ENCODE results near the gene SCGB3A1.

Gene SCGB3A1

GRCh38 chr5:180555168-180555921 is 36.0 kb downstream of the SCGB3A1 start:
- Histone ChIP-seq H3K9ac (ENCODE audit: low read depth in 1 of 2, low read length in 2 of 2) (no peak overlapping the region), H3K36me3 (ENCODE audit: control insufficient read depth in 2 of 2, insufficient read depth in 2 of 2, low read length in 2 of 2) (peaks cover 9 to 18% of the 10 kb centered on the region in 2 donors), H3K27ac (ENCODE audit: low read depth in 2 of 2, low read length in 2 of 2) (no peak overlapping the region), H3K4me1 (ENCODE audit: control insufficient read depth in 2 of 2, insufficient read depth in 2 of 2, low read length in 2 of 2) (no peaks in the 10 kb centered on the region), H3K9me3 (ENCODE audit: control insufficient read depth in 2 of 2, low read length in 2 of 2) (no peaks in the 10 kb centered on the region), H3K4me3 (ENCODE audit: low read length in 2 of 2) (no peak overlapping the region), H3K27me3 (ENCODE audit: control insufficient read depth in 2 of 2, insufficient read depth in 2 of 2, low read length in 2 of 2) (no peaks in the 10 kb centered on the region)

- Histone ChIP-seq H3K36me3 (ENCODE audit: control insufficient read depth in 2 of 2, insufficient read depth in 2 of 2, low read length in 2 of 2) (peaks cover 9 to 21% of the 10 kb centered on the region in 2 donors), H3K9ac (ENCODE audit: low read depth in 1 of 2, low read length in 2 of 2) (no peak overlapping the region), H3K4me3 (ENCODE audit: low read length in 2 of 2) (no peak overlapping the region), H3K27ac (ENCODE audit: low read depth in 2 of 2, low read length in 2 of 2) (no peak overlapping the region), H3K4me1 (ENCODE audit: control insufficient read depth in 2 of 2, insufficient read depth in 2 of 2, low read length in 2 of 2) (no peaks in the 10 kb centered on the region), H3K27me3 (ENCODE audit: control insufficient read depth in 2 of 2, insufficient read depth in 2 of 2, low read length in 2 of 2) (no peaks in the 10 kb centered on the region), H3K9me3 (ENCODE audit: control insufficient read depth in 2 of 2, low read length in 2 of 2) (no peaks in the 10 kb centered on the region)
These were observed 37.8 kb downstream of the SCGB3A1 start for GRCh38 chr5:180553530-180553929.

- Histone ChIP-seq H3K9me3 (ENCODE audit: control insufficient read depth in 2 of 2, low read length in 2 of 2) (no peaks in the 10 kb centered on the region), H3K27me3 (ENCODE audit: control insufficient read depth in 2 of 2, insufficient read depth in 2 of 2, low read length in 2 of 2) (no peaks in the 10 kb centered on the region), H3K4me1 (ENCODE audit: control insufficient read depth in 2 of 2, insufficient read depth in 2 of 2, low read length in 2 of 2) (peaks cover 2% of the 10 kb centered on the region in 2 donors), H3K36me3 (ENCODE audit: control insufficient read depth in 2 of 2, insufficient read depth in 2 of 2, low read length in 2 of 2) (peaks cover 3 to 11% of the 10 kb centered on the region in 2 donors), H3K4me3 (ENCODE audit: low read length in 2 of 2) (no peak overlapping the region), H3K9ac (ENCODE audit: low read depth in 1 of 2, low read length in 2 of 2) (no peak overlapping the region), H3K27ac (ENCODE audit: low read depth in 2 of 2, low read length in 2 of 2) (no peak overlapping the region)
These were observed 42.7 kb downstream of the SCGB3A1 start for GRCh38 chr5:180548563-180548962.

- Histone ChIP-seq H3K9me3 (ENCODE audit: control insufficient read depth in 2 of 2, low read length in 2 of 2) (no peaks in the 10 kb centered on the region), H3K4me3 (ENCODE audit: low read length in 2 of 2) (no peak overlapping the region), H3K27ac (ENCODE audit: low read depth in 2 of 2, low read length in 2 of 2) (no peak overlapping the region), H3K27me3 (ENCODE audit: control insufficient read depth in 2 of 2, insufficient read depth in 2 of 2, low read length in 2 of 2) (no peaks in the 10 kb centered on the region), H3K4me1 (ENCODE audit: control insufficient read depth in 2 of 2, insufficient read depth in 2 of 2, low read length in 2 of 2) (peaks cover 2% of the 10 kb centered on the region in 2 donors), H3K9ac (ENCODE audit: low read depth in 1 of 2, low read length in 2 of 2) (no peak overlapping the region), H3K36me3 (ENCODE audit: control insufficient read depth in 2 of 2, insufficient read depth in 2 of 2, low read length in 2 of 2) (peaks cover 0 to 9% of the 10 kb centered on the region in 2 donors)
These were observed 46.1 kb downstream of the SCGB3A1 start for GRCh38 chr5:180545248-180545647.

GRCh38 chr5:180541710-180542109 is 49.6 kb downstream of the SCGB3A1 start:
- no peak overlapping the region for H3K9ac ChIP-seq (ENCODE audit: low read depth in 1 of 2, low read length in 2 of 2)
- no peak overlapping the region for H3K27ac ChIP-seq (ENCODE audit: low read depth in 2 of 2, low read length in 2 of 2)
- H3K4me3 ChIP-seq (ENCODE audit: low read length in 2 of 2) = no peak overlapping the region
- no peaks in the 10 kb centered on the region for H3K27me3 ChIP-seq (ENCODE audit: control insufficient read depth in 2 of 2, insufficient read depth in 2 of 2, low read length in 2 of 2)
- H3K4me1 ChIP-seq (ENCODE audit: control insufficient read depth in 2 of 2, insufficient read depth in 2 of 2, low read length in 2 of 2) = no peaks in the 10 kb centered on the region
- H3K9me3 ChIP-seq (ENCODE audit: control insufficient read depth in 2 of 2, low read length in 2 of 2) = no peaks in the 10 kb centered on the region
- H3K36me3 ChIP-seq (ENCODE audit: control insufficient read depth in 2 of 2, insufficient read depth in 2 of 2, low read length in 2 of 2) = peaks cover 0 to 6% of the 10 kb centered on the region in 2 donors
